Caki2 (cell line): ENCODE data around the gene GHITM. TPM values are rescaled to one million over a fixed set of nuclear protein-coding genes. Genes with fewer than 3 reads are reported as not detected.

Source experiments
- DNase-seq: peaks from one replicate; pipeline ENCODE4 v3.0.0-alpha.2; 2015; ENCODE audit warnings: low read depth
- in situ Hi-C: cut with HindIII; loops from 2 replicates; pipeline ENCODE4 v1.10.0; 2016; ENCODE audit warnings: low sequenced_read_pairs, low pct_unique_long_range_greater_than_20kb, mixed read lengths
- total RNA-seq: library from RNA; depleted of rRNA; stranded (reverse); fragments of >200 nt; shearing (Covaris generic); gene quantifications from 2 replicates; pipeline ENCODE4 v1.2.3, GENCODE V29; 2014; ENCODE audit warnings: low replicate concordance; rRNA removed

Gene GHITM
- total RNA-seq, 1 experiment from 2014 or later, result 205 TPM

DNA sequence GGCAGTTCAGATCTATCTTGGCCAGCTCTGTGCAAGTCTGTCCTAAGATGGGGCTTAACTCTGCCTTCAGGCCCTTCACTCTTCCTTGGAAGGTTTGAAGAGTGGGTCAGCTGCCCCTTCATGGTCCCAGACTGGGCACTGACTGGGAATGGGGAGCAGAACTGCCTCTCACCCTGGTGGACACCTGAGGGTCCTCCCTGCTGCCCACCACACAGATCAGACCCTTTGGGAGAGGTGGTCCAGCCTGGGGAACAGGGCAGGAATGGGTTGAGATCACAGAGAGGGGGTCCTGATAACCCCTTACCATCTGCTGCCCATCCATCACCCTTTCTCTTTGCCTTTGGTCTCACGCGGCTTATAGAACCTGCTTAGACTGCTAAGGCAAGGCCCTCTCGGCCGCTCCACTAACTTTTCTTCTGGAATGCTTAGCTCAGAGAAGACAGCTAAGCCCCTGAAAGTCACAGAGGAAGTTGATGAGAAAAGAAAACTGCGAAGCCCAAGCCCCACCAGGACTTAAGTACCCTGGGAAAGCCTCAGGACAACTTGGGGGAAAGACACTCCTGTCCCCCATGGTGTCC is 54.6 kb downstream of the GHITM start:
- DNase-seq, result no peak
- in situ Hi-C loops, result no loop called here

- no peak for DNase-seq
- in situ Hi-C loops, result no loop called here
Observed at GRCh38 chr10:84194424-84195043, 55.2 kb downstream of the GHITM start, which contains the start of gene CDHR1. Gene CDHR1, plus strand, starts transcription at chr10:84194537. Its CDS starts 224 bp downstream, at chr10:84194761.

GRCh38 chr10:84195044-84195830 is 55.9 kb downstream of the GHITM start:
- DNase-seq, result no peak
- in situ Hi-C loops, result no loop called here

DNA sequence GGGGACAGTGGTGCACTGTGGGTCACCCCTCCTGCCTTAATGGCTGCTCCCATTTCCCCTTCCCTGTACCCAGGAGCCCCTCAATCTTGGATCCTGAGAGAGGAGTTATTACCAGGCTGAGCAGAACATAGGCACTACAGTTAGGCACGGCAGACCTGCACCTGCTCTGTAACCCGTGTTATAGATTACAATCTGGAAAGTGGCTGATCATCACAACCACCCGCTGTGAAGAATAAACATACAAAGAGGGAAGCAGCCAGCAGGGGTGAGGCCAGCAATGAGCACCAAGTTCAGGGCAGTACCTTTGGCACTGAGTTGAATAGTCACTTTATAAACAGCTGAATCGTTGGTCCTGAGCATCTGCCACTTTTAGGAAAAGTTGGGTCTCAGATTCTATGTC is 56.8 kb downstream of the GHITM start:
- in situ Hi-C loops, result no loop called here
- DNase-seq, result no peak

DNA sequence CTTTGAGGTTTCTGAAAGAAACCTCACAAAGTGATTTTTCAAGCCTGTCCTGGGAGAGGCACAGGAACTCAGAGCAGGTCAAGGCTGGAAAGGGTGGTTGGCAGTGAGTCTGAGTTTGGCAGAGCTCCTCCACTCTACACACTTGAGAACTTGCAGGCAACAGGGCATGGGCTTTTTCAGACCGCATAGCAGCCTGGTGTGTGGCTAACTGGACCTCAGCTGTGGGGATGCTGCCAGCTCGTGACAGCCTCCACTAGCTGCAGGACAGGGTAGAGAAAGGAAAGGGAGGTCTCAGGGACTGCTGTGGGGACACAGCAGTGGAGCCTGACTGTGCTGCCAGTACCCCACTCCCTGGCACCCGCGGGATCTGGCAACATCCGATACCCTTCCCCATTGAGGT is 57.6 kb downstream of the GHITM start:
- in situ Hi-C loops, result no loop called here
- DNase-seq, result no peak

DNA sequence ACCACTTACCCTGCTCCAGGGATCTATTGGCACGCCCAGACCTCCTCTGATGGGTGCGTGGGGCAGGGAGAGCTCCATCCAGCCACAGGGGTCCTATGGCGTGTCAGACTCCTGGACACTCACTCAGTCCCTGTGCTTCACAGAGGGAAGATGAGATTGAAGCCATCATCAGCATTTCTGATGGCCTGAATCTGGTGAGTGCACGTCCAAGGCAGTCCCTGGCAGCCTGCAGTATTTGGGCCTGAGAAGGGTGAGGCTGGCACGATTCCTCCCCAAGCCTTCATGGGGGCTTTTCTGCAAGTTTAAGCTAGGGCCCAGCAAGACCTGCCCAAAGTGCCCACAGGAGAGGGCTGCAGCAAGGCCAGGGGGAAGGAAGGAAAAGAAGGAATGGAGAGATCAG is 58.3 kb downstream of the GHITM start:
- DNase-seq, result no peak
- in situ Hi-C loops, result no loop called here

GRCh38 chr10:84198206-84198915 is 59.1 kb downstream of the GHITM start:
- in situ Hi-C loops, result no loop called here
- DNase-seq, result no peak

GRCh38 chr10:84200537-84201243 is 61.4 kb downstream of the GHITM start:
- DNase-seq, result no peak
- in situ Hi-C loops, result no loop called here

GRCh38 chr10:84201244-84201606 is 61.9 kb downstream of the GHITM start:
- in situ Hi-C loops, result no loop called here
- no peak for DNase-seq

DNA sequence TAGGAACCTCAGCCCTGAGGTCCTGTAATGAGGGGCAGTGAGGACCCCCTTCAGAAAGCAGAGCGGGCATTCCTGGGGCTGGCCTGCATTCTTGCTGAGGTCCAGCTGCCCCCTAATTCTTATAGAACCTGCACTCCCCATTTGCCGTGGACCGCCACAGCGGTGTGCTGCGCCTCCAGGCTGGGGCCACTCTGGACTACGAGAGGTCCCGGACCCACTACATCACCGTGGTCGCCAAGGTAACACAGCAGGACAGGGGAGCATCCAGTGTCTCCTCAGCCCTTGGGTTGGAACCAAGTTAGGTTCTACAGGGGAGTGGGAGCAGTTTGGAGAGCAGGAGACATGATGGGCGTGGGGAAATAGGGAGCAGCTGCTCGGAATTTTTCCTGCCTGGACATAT is 62.4 kb downstream of the GHITM start:
- no peak for DNase-seq
- in situ Hi-C loops, result no loop called here

GRCh38 chr10:84202349-84202748 is 63.0 kb downstream of the GHITM start:
- DNase-seq, result no peak
- in situ Hi-C loops, result no loop called here

Other genes with a start within 250 kb of the GHITM start
- gene GPR15LG, start 34.3 kb downstream of the GHITM start, total RNA-seq, result not detected in 2 replicates
- gene CDHR1, start 55.0 kb downstream of the GHITM start, total RNA-seq, result 0.64 TPM in 1 of 2 replicates, not detected in the other
- not detected in 2 replicates for gene LRIT2, start 86.0 kb downstream of the GHITM start, total RNA-seq
- not detected in 2 replicates for gene LRIT1, start 102.0 kb downstream of the GHITM start, total RNA-seq
- not detected in 2 replicates for gene RGR, start 105.5 kb downstream of the GHITM start, total RNA-seq
- gene CCSER2, start 189.1 kb downstream of the GHITM start, total RNA-seq, result 9.5 and 24.9 TPM in 2 replicates